Measurements from ENCODE around the gene GNAT1.

GRCh38 chr3:50164481-50164880 is 26.9 kb upstream of the GNAT1 start:
- TF ChIP-seq CTCF (IDR thresholded peaks at IDR 0.05) (no peak), TP53 (CRISPR knock-in tag; IDR thresholded peaks at IDR 0.05) (no peak), POLR2A (IDR thresholded peaks at IDR 0.05; ENCODE audit: low read length) (no peak), PHF8 (IDR thresholded peaks at IDR 0.05; ENCODE audit: borderline replicate concordance, low read depth) (no peak), RAD21 (conservative IDR thresholded peaks at IDR 0.05 in 1 of 2, IDR thresholded peaks at IDR 0.05 in 1 of 2) (no peak), EP300 (IDR thresholded peaks at IDR 0.05) (no peak)
